ENCODE data around the gene FKBP8. TPM values are rescaled to one million over a fixed set of nuclear protein-coding genes. Genes with fewer than 3 reads are reported as not detected.

The FKBP8 gene
- total and polyA plus RNA-seq, 7 donors = 200 to 456 (median 366) TPM

GRCh38 chr19:18559685-18560084, 16.3 kb upstream of the FKBP8 start:
- Histone ChIP-seq H3K4me3 (no peak overlapping the region), H3K4me1 (peaks cover 0 to 16% (median 7%) of the 10 kb centered on the region in 4 donors), H3K36me3 (peaks cover 7 to 33% (median 16%) of the 10 kb centered on the region in 4 donors), H3K27ac (peak overlapping the region in 2 of 4 donors; percentile 4 to 90), H3K9me3 (no peaks in the 10 kb centered on the region), H3K27me3 (no peaks in the 10 kb centered on the region)
- TF ChIP-seq EP300 (IDR thresholded peaks at IDR 0.05) = no peak
- TF ChIP-seq POLR2A (IDR thresholded peaks at IDR 0.05) = no peak
- no peak for TF ChIP-seq CTCF (IDR thresholded peaks at IDR 0.05)
- no peak for TF ChIP-seq POLR2AphosphoS5 (IDR thresholded peaks at IDR 0.05)
- no peak for DNase-seq
- intact Hi-C loops (cut with DNase I) = no loop called here
- WGBS, 2 donors = 75 to 77% methylated on average over 5 of the region's 5 CpGs

GRCh38 chr19:18558604-18559003, 15.2 kb upstream of the FKBP8 start:
- Histone ChIP-seq H3K27ac (peak overlapping the region; percentile 86 to 98 (median 92)), H3K36me3 (peaks cover 0 to 22% (median 9%) of the 10 kb centered on the region in 4 donors), H3K27me3 (no peaks in the 10 kb centered on the region), H3K9me3 (no peaks in the 10 kb centered on the region), H3K4me1 (peaks cover 0 to 16% (median 7%) of the 10 kb centered on the region in 4 donors), H3K4me3 (peak overlapping the region; percentile 56 to 95 (median 77))
- 54 to 68% methylated on average over 3 of the region's 3 CpGs for WGBS, 2 donors
- TF ChIP-seq POLR2AphosphoS5 (IDR thresholded peaks at IDR 0.05) = no peak
- TF ChIP-seq EP300 (IDR thresholded peaks at IDR 0.05) = no peak
- no peak for TF ChIP-seq CTCF (IDR thresholded peaks at IDR 0.05)
- no peak for TF ChIP-seq POLR2A (IDR thresholded peaks at IDR 0.05)
- no peak for DNase-seq
- intact Hi-C loops (cut with DNase I) = no loop called here

GRCh38 chr19:18558202-18558555, 14.8 kb upstream of the FKBP8 start:
- intact Hi-C loops (cut with DNase I) = no loop called here
- peak overlapping the region; percentile 56 to 95 (median 77) for H3K4me3 ChIP-seq
- 3 to 9% methylated on average over 11 of the region's 11 CpGs for WGBS, 2 donors

GRCh38 chr19:18557411-18558201, 14.2 kb upstream of the FKBP8 start, which contains the start of gene KXD1:
Gene KXD1, plus strand, starts transcription at chr19:18557870. Its CDS starts 4,187 bp downstream, at chr19:18562057.
- H3K27ac ChIP-seq = peak within 1 kb of the TSS; percentile 86 to 98 (median 92)
- peaks cover 0 to 12% (median 4%) of the 10 kb centered on the region in 4 donors for H3K36me3 ChIP-seq
- no peaks in the 10 kb centered on the region for H3K27me3 ChIP-seq
- intact Hi-C loops (cut with DNase I) = loop anchor here (1.0 kb wide), 1 partner anchor 35 kb away; the partner anchor contains the start of gene ELL
- TF ChIP-seq CTCF (IDR thresholded peaks at IDR 0.05) (no peak), POLR2AphosphoS5 (IDR thresholded peaks at IDR 0.05) (peak; percentile 95 to 97 (median 96)), POLR2A (IDR thresholded peaks at IDR 0.05) (peak; percentile 61 to 71), EP300 (IDR thresholded peaks at IDR 0.05) (peak in 2 of 4 donors; percentile 18 to 87)
- H3K9me3 ChIP-seq = no peaks in the 10 kb centered on the region
- peaks cover 0 to 16% (median 7%) of the 10 kb centered on the region in 4 donors for H3K4me1 ChIP-seq
- H3K4me3 ChIP-seq = peak within 1 kb of the TSS; percentile 56 to 95 (median 77)
- 0 to 1% methylated on average over 58 of the region's 58 CpGs for WGBS, 2 donors
- DNase-seq = peak; percentile 99

More at GRCh38 chr19:18558202-18558555, 14.8 kb upstream of the FKBP8 start:
- Histone ChIP-seq H3K4me1 (peaks cover 0 to 16% (median 7%) of the 10 kb centered on the region in 4 donors), H3K27me3 (no peaks in the 10 kb centered on the region), H3K36me3 (peaks cover 0 to 18% (median 7%) of the 10 kb centered on the region in 4 donors), H3K27ac (peak overlapping the region; percentile 86 to 98 (median 92)), H3K9me3 (no peaks in the 10 kb centered on the region)
- DNase-seq = no peak
- no peak for TF ChIP-seq POLR2AphosphoS5 (IDR thresholded peaks at IDR 0.05)
- TF ChIP-seq EP300 (IDR thresholded peaks at IDR 0.05) = no peak
- no peak for TF ChIP-seq POLR2A (IDR thresholded peaks at IDR 0.05)
- TF ChIP-seq CTCF (IDR thresholded peaks at IDR 0.05) = no peak

Measured in sigmoid colon (tissue), 7 donors.